ENCODE results near the gene ZSWIM7. TPM values are rescaled to one million over a fixed set of nuclear protein-coding genes. Genes with fewer than 3 reads are reported as not detected.

The ZSWIM7 gene
- total RNA-seq, 4 donors from 2014 or later = 3.7 to 13.4 (median 10.3) TPM

DNA sequence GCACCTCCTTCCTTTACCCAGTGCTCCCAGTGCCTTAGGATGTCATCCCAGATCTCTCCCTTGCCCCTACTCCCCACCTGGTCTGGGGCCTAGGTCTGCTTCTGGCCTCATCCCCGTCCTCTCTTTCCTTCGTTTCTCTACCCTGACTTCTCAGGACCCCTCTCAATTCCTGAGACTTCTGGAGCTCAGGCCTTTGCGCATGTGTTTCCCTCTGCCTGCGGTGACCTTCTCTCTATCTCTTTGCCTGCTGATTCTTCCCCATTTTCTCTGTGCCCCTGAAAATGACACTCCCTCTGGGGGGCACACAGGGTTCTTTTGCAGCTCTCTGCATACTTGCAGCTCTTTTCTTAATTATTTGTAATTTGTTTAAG lies 41.0 kb downstream of the ZSWIM7 start:
- intact Hi-C loops (cut with DNase I) = no loop called here
- H3K4me3 ChIP-seq = no peak overlapping the region
- TF ChIP-seq POLR2A (IDR thresholded peaks at IDR 0.05) = no peak
- TF ChIP-seq, protein P1, sequence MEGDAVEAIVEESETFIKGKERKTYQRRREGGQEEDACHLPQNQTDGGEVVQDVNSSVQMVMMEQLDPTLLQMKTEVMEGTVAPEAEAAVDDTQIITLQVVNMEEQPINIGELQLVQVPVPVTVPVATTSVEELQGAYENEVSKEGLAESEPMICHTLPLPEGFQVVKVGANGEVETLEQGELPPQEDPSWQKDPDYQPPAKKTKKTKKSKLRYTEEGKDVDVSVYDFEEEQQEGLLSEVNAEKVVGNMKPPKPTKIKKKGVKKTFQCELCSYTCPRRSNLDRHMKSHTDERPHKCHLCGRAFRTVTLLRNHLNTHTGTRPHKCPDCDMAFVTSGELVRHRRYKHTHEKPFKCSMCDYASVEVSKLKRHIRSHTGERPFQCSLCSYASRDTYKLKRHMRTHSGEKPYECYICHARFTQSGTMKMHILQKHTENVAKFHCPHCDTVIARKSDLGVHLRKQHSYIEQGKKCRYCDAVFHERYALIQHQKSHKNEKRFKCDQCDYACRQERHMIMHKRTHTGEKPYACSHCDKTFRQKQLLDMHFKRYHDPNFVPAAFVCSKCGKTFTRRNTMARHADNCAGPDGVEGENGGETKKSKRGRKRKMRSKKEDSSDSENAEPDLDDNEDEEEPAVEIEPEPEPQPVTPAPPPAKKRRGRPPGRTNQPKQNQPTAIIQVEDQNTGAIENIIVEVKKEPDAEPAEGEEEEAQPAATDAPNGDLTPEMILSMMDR (IDR thresholded peaks at IDR 0.05) = no peak
- no peaks in the 10 kb centered on the region for H3K27me3 ChIP-seq
- peak overlapping the region; percentile 69 to 78 (median 72) for H3K27ac ChIP-seq
- 75 to 81% methylated on average over 4 of the region's 4 CpGs for WGBS, 2 donors
- no peak for DNase-seq
- no peaks in the 10 kb centered on the region for H3K36me3 ChIP-seq
- H3K4me1 ChIP-seq = peaks cover 9 to 52% (median 18%) of the 10 kb centered on the region in 3 donors
- H3K9me3 ChIP-seq = no peaks in the 10 kb centered on the region

DNA sequence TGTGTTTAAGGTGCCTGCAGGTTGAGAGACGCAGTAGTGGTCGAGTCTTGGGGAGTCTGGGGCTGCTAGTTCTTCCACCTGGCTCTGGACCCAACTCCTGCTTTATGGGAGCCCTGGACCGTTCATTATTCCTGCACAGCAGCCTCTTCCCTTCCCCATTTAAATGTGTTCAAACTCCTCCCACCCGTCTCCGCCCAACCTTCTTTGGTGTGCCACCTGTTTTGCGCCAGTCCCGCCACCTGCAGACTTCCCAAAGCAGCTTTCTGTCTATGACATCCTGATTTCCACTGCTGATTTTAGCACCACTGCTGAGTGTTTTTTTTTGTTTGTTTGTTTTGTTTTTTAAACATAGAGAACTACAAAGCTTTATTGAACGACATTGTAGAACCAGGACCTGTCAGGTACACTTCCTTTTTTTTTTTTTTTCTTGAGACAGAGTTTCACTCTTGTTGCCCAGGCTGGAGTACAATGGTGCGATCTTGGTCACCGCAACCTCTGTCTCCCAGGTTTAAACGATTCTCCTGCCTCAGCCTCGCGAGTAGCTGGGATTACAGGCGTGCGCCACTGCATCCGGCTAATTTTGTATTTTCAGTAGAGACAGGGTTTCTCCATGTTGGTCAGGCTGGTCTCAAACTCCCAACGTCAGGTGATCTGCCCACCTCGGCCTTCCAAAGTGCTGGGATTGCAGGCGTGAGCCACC lies 41.7 kb downstream of the ZSWIM7 start:
- no peak for DNase-seq
- Histone ChIP-seq H3K4me1 (peaks cover 9 to 52% (median 18%) of the 10 kb centered on the region in 3 donors), H3K36me3 (no peaks in the 10 kb centered on the region), H3K4me3 (no peak overlapping the region), H3K27ac (peak overlapping the region; percentile 69 to 78 (median 72)), H3K9me3 (no peaks in the 10 kb centered on the region), H3K27me3 (no peaks in the 10 kb centered on the region)
- whole genome bisulfite sequencing, 2 donors = 79 to 82% methylated on average over 17 to 18 of the region's 19 CpGs
- intact Hi-C loops (cut with DNase I) = no loop called here
- no peak for TF ChIP-seq POLR2A (IDR thresholded peaks at IDR 0.05)
- TF ChIP-seq, protein P1 (IDR thresholded peaks at IDR 0.05) = no peak

DNA sequence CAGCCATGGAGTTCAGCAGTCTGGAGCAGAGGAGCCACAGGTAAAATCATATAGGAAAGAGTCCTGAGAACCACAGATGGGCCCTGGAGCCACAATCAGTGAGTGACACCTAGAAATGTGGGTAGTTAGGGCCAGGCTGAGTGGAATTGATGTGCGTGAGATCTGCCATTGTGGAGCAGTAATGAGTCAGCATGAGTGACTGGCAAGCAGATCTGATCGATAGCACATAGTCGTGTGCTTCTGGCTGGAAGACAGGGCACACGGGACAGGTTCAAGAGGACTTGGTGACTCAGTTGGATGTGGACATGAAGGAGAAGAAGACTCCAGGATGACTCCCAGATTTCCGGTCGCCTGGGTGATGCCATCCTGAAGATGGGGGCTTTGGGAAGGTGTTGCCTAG lies 42.3 kb downstream of the ZSWIM7 start:
- 43 to 44% methylated on average over 5 to 6 of the region's 6 CpGs for WGBS, 2 donors
- intact Hi-C loops (cut with DNase I) = no loop called here
- no peaks in the 10 kb centered on the region for H3K9me3 ChIP-seq
- TF ChIP-seq, protein P1 (IDR thresholded peaks at IDR 0.05) = no peak
- TF ChIP-seq POLR2A (IDR thresholded peaks at IDR 0.05) = no peak
- no peaks in the 10 kb centered on the region for H3K27me3 ChIP-seq
- no peak for DNase-seq
- H3K4me1 ChIP-seq = peaks cover 9 to 55% (median 18%) of the 10 kb centered on the region in 3 donors
- peak overlapping the region in 3 of 4 donors; percentile 4 to 27 (median 19) for H3K27ac ChIP-seq
- H3K4me3 ChIP-seq = no peak overlapping the region
- H3K36me3 ChIP-seq = no peaks in the 10 kb centered on the region

DNA sequence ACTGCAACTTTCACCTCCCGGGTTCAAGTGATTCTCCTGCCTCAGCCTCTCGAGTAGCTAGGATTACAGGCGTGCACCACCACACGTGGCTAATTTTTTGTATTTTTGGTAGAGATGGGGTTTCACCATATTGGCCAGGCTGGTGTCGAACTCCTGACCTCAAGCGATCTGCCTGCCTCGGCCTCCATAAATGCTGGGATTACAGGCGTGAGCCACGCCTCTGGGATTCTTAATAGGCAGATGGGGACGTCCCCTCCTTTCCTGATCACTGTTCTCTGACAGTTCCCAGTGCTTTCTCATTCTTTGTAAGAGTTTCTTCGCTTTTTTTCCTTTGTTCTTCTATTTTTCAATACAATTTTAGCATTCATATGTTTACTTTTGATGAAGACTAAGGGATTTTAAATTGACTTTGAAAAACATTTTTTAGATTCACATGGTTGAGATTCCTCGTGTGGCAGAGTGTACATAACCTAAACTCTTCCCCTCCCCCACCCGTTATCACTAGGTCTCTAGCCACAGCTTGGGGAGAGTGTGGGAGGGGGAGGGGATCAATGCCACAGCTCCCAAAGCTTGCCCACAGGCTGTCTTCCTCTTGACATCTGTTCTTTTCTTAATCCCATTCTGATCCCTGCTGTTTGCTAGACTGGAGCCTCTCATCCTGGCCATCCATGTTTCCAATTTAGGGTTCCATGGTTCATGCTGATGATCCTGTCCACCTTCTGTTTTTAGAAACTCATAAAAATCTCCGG lies 43.5 kb downstream of the ZSWIM7 start:
- intact Hi-C loops (cut with DNase I) = no loop called here
- TF ChIP-seq, protein P1 (IDR thresholded peaks at IDR 0.05) = no peak
- no peak for TF ChIP-seq POLR2A (IDR thresholded peaks at IDR 0.05)
- no peaks in the 10 kb centered on the region for H3K27me3 ChIP-seq

DNA sequence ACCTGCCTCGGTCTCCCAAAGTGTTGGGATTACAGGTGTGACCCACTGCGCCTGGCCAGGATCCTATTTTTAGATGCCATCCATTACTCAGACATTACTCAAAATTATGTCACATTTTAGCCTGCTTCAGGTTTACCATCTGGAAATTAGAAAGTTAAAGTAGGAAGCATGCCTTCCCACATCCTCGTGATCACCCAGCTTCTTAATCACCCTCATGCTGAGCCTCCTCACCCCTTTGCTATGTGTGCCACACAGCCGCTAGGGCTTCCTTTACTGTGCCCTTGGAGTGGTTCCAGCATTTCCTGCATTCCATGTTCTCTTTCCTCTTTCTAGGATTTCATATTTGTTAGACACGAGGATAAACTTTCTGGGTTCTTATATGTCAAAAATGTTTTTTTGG lies 45.3 kb downstream of the ZSWIM7 start:
- Histone ChIP-seq H3K27ac (no peak overlapping the region), H3K36me3 (no peaks in the 10 kb centered on the region), H3K27me3 (no peaks in the 10 kb centered on the region), H3K4me1 (peaks cover 15 to 63% (median 16%) of the 10 kb centered on the region in 3 donors), H3K9me3 (no peaks in the 10 kb centered on the region), H3K4me3 (no peak overlapping the region)
- DNase-seq = no peak
- intact Hi-C loops (cut with DNase I) = no loop called here
- TF ChIP-seq POLR2A (IDR thresholded peaks at IDR 0.05) = no peak
- TF ChIP-seq, protein P1 (IDR thresholded peaks at IDR 0.05) = peak in 1 of 6 experiments; percentile 17
- WGBS, 2 donors = 29 to 38% methylated on average over 5 of the region's 5 CpGs

More for the DNA sequence above, 43.5 kb downstream of the ZSWIM7 start:
- no peaks in the 10 kb centered on the region for H3K9me3 ChIP-seq
- WGBS, 2 donors = 74 to 76% methylated on average over 14 of the region's 14 CpGs
- peaks cover 9 to 56% (median 18%) of the 10 kb centered on the region in 3 donors for H3K4me1 ChIP-seq
- no peaks in the 10 kb centered on the region for H3K36me3 ChIP-seq
- H3K27ac ChIP-seq = no peak overlapping the region
- no peak for DNase-seq
- no peak overlapping the region for H3K4me3 ChIP-seq
